Keratinocyte (primary cell): ENCODE results near the gene PALS2. TPM values are rescaled to one million over a fixed set of nuclear protein-coding genes. Genes with fewer than 3 reads are reported as not detected.

Experiments
- DNase-seq: peaks from one replicate; pipeline ENCODE4 v3.0.0-alpha.2; 2011; ENCODE audit warnings: low read depth, missing footprints, low spot score
- FAIRE-seq: peaks from 2 replicates; lab custom pipeline; 2011; peaks lifted over from hg19 to GRCh38; lab: Jason Lieb, UNC
- H2AFZ ChIP-seq: 2 replicates; pipeline ENCODE4 v1.6.0; 2012; ENCODE audit warnings: low read length, control low read depth, inconsistent platforms; ENCODE audit not compliant: control insufficient read depth
- H3K27ac ChIP-seq: 2 replicates; pipeline ENCODE4 v1.5.1; 2011; ENCODE audit warnings: low read length; ENCODE audit not compliant: control insufficient read depth, insufficient read depth
- H3K27me3 ChIP-seq: 3 replicates; pipeline ENCODE4 v1.6.0; 2011; ENCODE audit warnings: low read length; ENCODE audit not compliant: control insufficient read depth, insufficient read depth; ENCODE audit errors: extremely low read depth
- H3K36me3 ChIP-seq, 2 experiments: 2 replicates in 1 of 2; 3 replicates in 1 of 2; pipeline ENCODE4 v1.5.1; 2011; ENCODE audit warnings: low read length in 2 of 2, mild to moderate bottlenecking in 1 of 2; ENCODE audit not compliant: control insufficient read depth in 2 of 2, insufficient read depth in 2 of 2; ENCODE audit errors: extremely low read depth in 1 of 2
- H3K4me1 ChIP-seq: 3 replicates; pipeline ENCODE4 v1.5.1; 2011; ENCODE audit warnings: low read length; ENCODE audit not compliant: control insufficient read depth, insufficient read depth; ENCODE audit errors: extremely low read depth
- H3K4me2 ChIP-seq: 3 replicates; pipeline ENCODE4 v1.6.0; 2011; ENCODE audit warnings: low read depth, low read length; ENCODE audit not compliant: control insufficient read depth, insufficient read depth; ENCODE audit errors: extremely low read depth
- H3K4me3 ChIP-seq, 3 experiments: fragments of 200-600 bp in 1 of 3; sonication (generic) in 1 of 3; 2 replicates in 2 of 3; 3 replicates in 1 of 3; pipeline ENCODE4 v1.5.1; 2011 to 2016; ENCODE audit warnings: low read length in 3 of 3, mild to moderate bottlenecking in 3 of 3, control low read depth in 2 of 3, inconsistent platforms in 1 of 3, low read depth in 1 of 3, mixed read lengths in 1 of 3, mixed run types in 1 of 3, moderate library complexity in 1 of 3; ENCODE audit not compliant: control insufficient read depth in 2 of 3, insufficient read depth in 2 of 3; ENCODE audit errors: extremely low read depth in 1 of 3
- H3K79me2 ChIP-seq: 2 replicates; pipeline ENCODE4 v1.6.0; 2012; ENCODE audit warnings: low read length; ENCODE audit not compliant: control insufficient read depth, insufficient read depth
- H3K9ac ChIP-seq: 3 replicates; pipeline ENCODE4 v1.6.0; 2011; ENCODE audit warnings: low read length; ENCODE audit not compliant: control insufficient read depth, insufficient read depth; ENCODE audit errors: extremely low read depth
- H3K9me1 ChIP-seq: 3 replicates; pipeline ENCODE4 v1.6.0; 2011; ENCODE audit warnings: low read length; ENCODE audit not compliant: control insufficient read depth, insufficient read depth; ENCODE audit errors: extremely low read depth
- H3K9me3 ChIP-seq: 2 replicates; pipeline ENCODE4 v1.5.1; 2012; ENCODE audit warnings: low read depth, low read length; ENCODE audit not compliant: control insufficient read depth
- H4K20me1 ChIP-seq: 3 replicates; pipeline ENCODE4 v1.6.0; 2011; ENCODE audit warnings: low read length; ENCODE audit not compliant: control insufficient read depth, insufficient read depth; ENCODE audit errors: extremely low read depth
- EZH2 ChIP-seq: IDR thresholded peaks from one replicate; pipeline ENCODE4 v1.6.1; 2012; ENCODE audit warnings: inconsistent platforms, mild to moderate bottlenecking, low read length, moderate library complexity
- dilution Hi-C: fragments of 300-500 bp; cut with MboI; formaldehyde crosslinking; loops from one replicate; pipeline ENCODE4 v1.7.0; 2020; ENCODE audit warnings: low sequenced_read_pairs; ENCODE audit not compliant: extremely low pct_ligation_motif_present
- polyA plus RNA-seq, 5 experiments: library from polyadenylated mRNA; depleted of rRNA in 3 of 5; stranded (reverse) in 3 of 5; stranded (forward) in 1 of 5; unstranded in 1 of 5; fragments of >200 nt; gene quantifications; 1 replicate in 1 of 5; 2 replicates in 3 of 5; 3 replicates in 1 of 5; pipeline versions ENCODE4 v1.2.1 to v1.2.3, GENCODE V29; 2011 to 2012; ENCODE audit warnings: missing spikeins in 2 of 5, low read depth in 1 of 5, low replicate concordance in 1 of 5
- TF ChIP-seq, protein P1 (sequence below), 3 experiments: IDR thresholded peaks in 1 of 3; conservative IDR thresholded peaks in 1 of 3; optimal IDR thresholded peaks in 1 of 3; 2 replicates in 2 of 3; 3 replicates in 1 of 3; pipeline versions ENCODE3 to v1.5.1; 2011; ENCODE audit warnings: low read length in 3 of 3, mild to moderate bottlenecking in 3 of 3, moderate library complexity in 2 of 3, control low read depth in 1 of 3, inconsistent platforms in 1 of 3; ENCODE audit not compliant: insufficient read depth in 2 of 3; ENCODE audit errors: extremely low read depth in 1 of 3

Gene PALS2
- polyA plus RNA-seq, 1 donor (not counting 4 experiments of a cell fraction or from before 2014, with no cell fraction given) = 16.0 TPM

DNA sequence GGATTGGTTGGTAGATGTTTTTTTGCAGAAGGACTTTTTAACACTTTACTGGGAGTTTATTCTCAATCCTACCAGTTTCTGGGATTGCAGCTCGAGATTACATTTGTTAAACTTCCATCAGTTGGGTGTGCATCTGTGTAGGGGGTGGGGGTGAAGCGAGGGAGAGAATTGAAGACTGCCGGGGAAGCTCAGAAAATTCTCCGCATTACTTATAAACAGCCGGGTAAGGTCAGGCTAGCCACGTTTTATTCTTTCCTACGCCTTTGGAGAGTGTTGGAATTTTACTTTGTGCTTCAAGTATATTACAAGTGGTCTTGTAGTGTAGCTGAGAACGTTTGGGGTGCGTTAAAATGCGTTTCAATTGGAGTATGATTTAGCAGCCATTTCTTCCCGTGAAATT is 1.1 kb downstream of the PALS2 start:
- H3K27me3 ChIP-seq = peaks cover 8% of the 10 kb centered on the region
- peak overlapping the region; percentile 76 to 99 (median 90) for H3K4me3 ChIP-seq
- H3K36me3 ChIP-seq = no peaks in the 10 kb centered on the region
- H3K4me1 ChIP-seq = peaks cover 16% of the 10 kb centered on the region
- no peak for TF ChIP-seq EZH2
- TF ChIP-seq, protein P1, sequence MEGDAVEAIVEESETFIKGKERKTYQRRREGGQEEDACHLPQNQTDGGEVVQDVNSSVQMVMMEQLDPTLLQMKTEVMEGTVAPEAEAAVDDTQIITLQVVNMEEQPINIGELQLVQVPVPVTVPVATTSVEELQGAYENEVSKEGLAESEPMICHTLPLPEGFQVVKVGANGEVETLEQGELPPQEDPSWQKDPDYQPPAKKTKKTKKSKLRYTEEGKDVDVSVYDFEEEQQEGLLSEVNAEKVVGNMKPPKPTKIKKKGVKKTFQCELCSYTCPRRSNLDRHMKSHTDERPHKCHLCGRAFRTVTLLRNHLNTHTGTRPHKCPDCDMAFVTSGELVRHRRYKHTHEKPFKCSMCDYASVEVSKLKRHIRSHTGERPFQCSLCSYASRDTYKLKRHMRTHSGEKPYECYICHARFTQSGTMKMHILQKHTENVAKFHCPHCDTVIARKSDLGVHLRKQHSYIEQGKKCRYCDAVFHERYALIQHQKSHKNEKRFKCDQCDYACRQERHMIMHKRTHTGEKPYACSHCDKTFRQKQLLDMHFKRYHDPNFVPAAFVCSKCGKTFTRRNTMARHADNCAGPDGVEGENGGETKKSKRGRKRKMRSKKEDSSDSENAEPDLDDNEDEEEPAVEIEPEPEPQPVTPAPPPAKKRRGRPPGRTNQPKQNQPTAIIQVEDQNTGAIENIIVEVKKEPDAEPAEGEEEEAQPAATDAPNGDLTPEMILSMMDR (optimal IDR thresholded peaks at IDR 0.05 in 1 of 3, IDR thresholded peaks at IDR 0.05 in 1 of 3, conservative IDR thresholded peaks at IDR 0.05 in 1 of 3; ENCODE audit: extremely low read depth in 1 of 3, insufficient read depth in 2 of 3, low read length in 3 of 3) = no peak
- H3K4me2 ChIP-seq = peak overlapping the region; percentile 96
- H4K20me1 ChIP-seq = peaks cover 4% of the 10 kb centered on the region
- peak overlapping the region; percentile 70 for H3K27ac ChIP-seq
- peak overlapping the region; percentile 84 for H3K9ac ChIP-seq
- H3K79me2 ChIP-seq = peaks cover 53% of the 10 kb centered on the region
- FAIRE-seq (no peak), DNase-seq (no peak)
- H3K9me1 ChIP-seq = no peaks in the 10 kb centered on the region
- H3K9me3 ChIP-seq = no peaks in the 10 kb centered on the region
- H2AFZ ChIP-seq = peak overlapping the region; percentile 64
- dilution Hi-C loops = no loop called here

DNA sequence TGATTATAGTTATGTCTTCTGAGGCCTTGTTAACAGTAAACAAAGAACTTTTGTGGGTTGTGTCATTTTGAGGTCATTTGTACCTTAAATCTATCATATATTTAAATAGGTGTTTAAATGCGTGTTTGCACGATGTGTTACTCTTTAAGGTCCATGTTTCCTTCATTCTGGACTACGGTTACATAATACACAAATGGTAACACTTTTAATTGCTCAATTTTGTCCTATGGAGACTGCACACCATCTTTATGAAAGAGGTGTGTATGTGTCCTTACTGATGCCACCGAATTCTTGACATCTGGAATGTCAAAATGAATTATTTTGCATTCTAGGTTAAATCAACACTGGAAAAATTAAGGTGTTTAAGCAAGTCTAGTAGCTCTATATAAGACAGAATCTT is 1.7 kb downstream of the PALS2 start:
- dilution Hi-C loops = no loop called here
- DNase-seq = no peak
- Histone ChIP-seq H3K9ac (peak overlapping the region; percentile 84), H3K79me2 (peaks cover 57% of the 10 kb centered on the region), H3K4me1 (peaks cover 16% of the 10 kb centered on the region), H3K4me2 (peak overlapping the region; percentile 96), H3K4me3 (peak overlapping the region; percentile 76 to 99 (median 90)), H3K9me3 (no peaks in the 10 kb centered on the region), H3K9me1 (no peaks in the 10 kb centered on the region), H3K36me3 (no peaks in the 10 kb centered on the region), H3K27ac (no peak overlapping the region), H3K27me3 (peaks cover 3% of the 10 kb centered on the region), H4K20me1 (peaks cover 4% of the 10 kb centered on the region), H2AFZ (no peak overlapping the region)
- TF ChIP-seq, protein P1 (optimal IDR thresholded peaks at IDR 0.05 in 1 of 3, IDR thresholded peaks at IDR 0.05 in 1 of 3, conservative IDR thresholded peaks at IDR 0.05 in 1 of 3; ENCODE audit: extremely low read depth in 1 of 3, insufficient read depth in 2 of 3, low read length in 3 of 3) = no peak
- no peak for TF ChIP-seq EZH2
- FAIRE-seq = peak; percentile 9
